Stimulated activated effector memory CD8-positive, alpha-beta T cell treated with anti-CD3 and anti-CD28 coated beads, Interleukin-12 subunit alpha, Interleukin-12 subunit beta, amount 100 ng/mL, for 72 hours (primary cell): Measurements from ENCODE around the gene CD48.
"Not testable (repeated sequence)": the region's sequence is repeated elsewhere in the genome, so short reads cannot be mapped to it uniquely, and the experiment has no call there.

Experiments used
- ATAC-seq: fragments of 150-1000 bp; cut with Tn5 transposase; 2 replicates; pipeline ENCODE4 v1.10.0; 2021
- DNase-seq, 2 donors: peaks; one replicate each; pipeline ENCODE4 v3.0.0; 2021 to 2022; ENCODE audit warnings: low spot score in 2 of 2
- H3K27ac Mint-ChIP-seq: one replicate; pipeline ENCODE4 v1.8.0; 2022; ENCODE audit warnings: mild to moderate bottlenecking, mixed read lengths
- H3K36me3 Mint-ChIP-seq: one replicate; pipeline ENCODE4 v1.8.0; 2022; ENCODE audit warnings: mild to moderate bottlenecking, mixed read lengths
- H3K4me1 Mint-ChIP-seq: one replicate; pipeline ENCODE4 v1.8.0; 2022; ENCODE audit warnings: mixed read lengths
- H3K4me3 Mint-ChIP-seq: one replicate; pipeline ENCODE4 v1.8.0; 2022; ENCODE audit warnings: mild to moderate bottlenecking, mixed read lengths
- H3K9me3 Mint-ChIP-seq: one replicate; pipeline ENCODE4 v1.8.0; 2022; ENCODE audit warnings: mixed read lengths

The CD48 gene

GRCh38 chr1:160665330-160666078 lies 46.1 kb downstream of the CD48 start:
- ATAC-seq (peak; percentile 66), DNase-seq (no peak)
- H3K27ac Mint-ChIP-seq: peak overlapping the region; percentile 82
- peaks cover 5% of the 10 kb centered on the region for H3K9me3 Mint-ChIP-seq
- no peaks in the 10 kb centered on the region for H3K36me3 Mint-ChIP-seq
- H3K4me3 Mint-ChIP-seq: peak overlapping the region; percentile 57
- H3K4me1 Mint-ChIP-seq: peaks cover 66% of the 10 kb centered on the region

DNA sequence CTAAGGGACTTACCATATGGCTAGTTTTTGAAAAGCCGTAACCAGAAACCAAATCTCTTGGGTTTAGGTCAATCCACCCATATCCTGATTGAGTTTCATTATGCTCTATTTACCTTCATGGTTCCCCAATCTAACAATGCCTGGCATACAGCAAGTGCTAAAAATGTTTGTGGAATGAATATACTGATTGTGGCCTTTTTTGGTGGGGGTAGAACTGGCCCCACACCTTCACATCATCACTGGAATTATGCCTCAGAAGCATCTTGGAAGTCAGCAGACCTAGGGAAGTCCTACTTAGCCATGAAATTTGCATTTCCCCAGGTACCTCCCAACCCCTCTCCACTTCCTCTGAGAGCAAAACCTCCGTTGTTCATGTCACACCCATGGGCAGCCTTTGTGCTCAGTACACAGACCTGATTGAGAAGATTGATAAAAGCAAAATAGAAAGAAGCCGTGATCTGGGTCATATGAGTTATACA lies 47.0 kb downstream of the CD48 start:
- DNase-seq (no peak), ATAC-seq (peak; percentile 81)
- peaks cover 5% of the 10 kb centered on the region for H3K9me3 Mint-ChIP-seq
- peak overlapping the region; percentile 82 for H3K27ac Mint-ChIP-seq
- H3K36me3 Mint-ChIP-seq: no peaks in the 10 kb centered on the region
- peak overlapping the region; percentile 57 for H3K4me3 Mint-ChIP-seq
- peaks cover 64% of the 10 kb centered on the region for H3K4me1 Mint-ChIP-seq

DNA sequence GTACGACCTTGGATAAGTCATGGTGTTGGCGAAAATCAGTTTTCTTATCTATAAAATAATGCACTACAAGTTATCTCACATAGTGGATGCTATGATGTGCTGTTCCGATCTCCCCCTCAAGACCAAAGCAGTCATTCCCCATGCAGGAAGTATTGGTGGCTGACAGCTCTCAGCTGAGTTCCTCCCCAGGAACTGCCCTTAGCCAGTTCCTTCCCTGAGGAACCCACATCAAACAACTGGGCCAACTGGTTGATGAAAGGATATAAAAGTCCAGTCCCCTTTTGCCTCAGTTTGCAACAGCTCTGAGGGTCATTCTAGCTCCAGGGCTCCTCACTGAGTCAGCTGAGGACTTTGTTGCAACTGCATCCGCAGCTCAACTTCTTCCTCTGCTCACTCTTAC lies 48.7 kb downstream of the CD48 start:
- Mint-ChIP-seq H3K27ac (peak overlapping the region; percentile 82), H3K36me3 (no peaks in the 10 kb centered on the region), H3K9me3 (peaks cover 2% of the 10 kb centered on the region), H3K4me1 (peaks cover 59% of the 10 kb centered on the region), H3K4me3 (peak overlapping the region; percentile 57)
- no peak for DNase-seq
- no peak for ATAC-seq

DNA sequence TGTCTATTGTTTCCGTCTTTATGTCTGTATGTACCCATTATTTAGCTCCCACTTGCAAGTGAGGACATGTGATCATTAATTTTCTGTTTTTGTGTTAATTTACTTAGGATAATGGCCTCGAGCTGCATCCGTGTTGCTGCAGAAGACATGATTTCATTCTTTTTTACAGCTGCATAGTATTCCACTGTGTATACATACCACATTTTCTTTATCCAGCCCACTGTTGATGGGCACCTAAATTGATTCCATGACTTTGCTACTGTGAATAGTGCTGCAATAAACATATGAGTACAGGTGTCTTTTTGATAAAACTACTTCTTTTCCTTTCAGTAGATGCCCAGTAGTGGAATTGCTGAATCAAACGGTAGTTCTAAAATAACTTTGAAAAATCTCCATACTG lies 52.1 kb downstream of the CD48 start:
- Mint-ChIP-seq H3K4me1 (peaks cover 45% of the 10 kb centered on the region), H3K9me3 (no peaks in the 10 kb centered on the region), H3K4me3 (no peak overlapping the region), H3K27ac (no peak overlapping the region), H3K36me3 (no peaks in the 10 kb centered on the region)
- peak in 1 of 2 donors; percentile 6 for DNase-seq
- no peak for ATAC-seq

GRCh38 chr1:160658814-160659193 lies 52.8 kb downstream of the CD48 start:
- peaks cover 42% of the 10 kb centered on the region for H3K4me1 Mint-ChIP-seq
- no peak overlapping the region for H3K27ac Mint-ChIP-seq
- no peaks in the 10 kb centered on the region for H3K36me3 Mint-ChIP-seq
- H3K4me3 Mint-ChIP-seq: no peak overlapping the region
- no peak for ATAC-seq
- no peaks in the 10 kb centered on the region for H3K9me3 Mint-ChIP-seq
- DNase-seq: peak in 1 of 2 donors; percentile 22

DNA sequence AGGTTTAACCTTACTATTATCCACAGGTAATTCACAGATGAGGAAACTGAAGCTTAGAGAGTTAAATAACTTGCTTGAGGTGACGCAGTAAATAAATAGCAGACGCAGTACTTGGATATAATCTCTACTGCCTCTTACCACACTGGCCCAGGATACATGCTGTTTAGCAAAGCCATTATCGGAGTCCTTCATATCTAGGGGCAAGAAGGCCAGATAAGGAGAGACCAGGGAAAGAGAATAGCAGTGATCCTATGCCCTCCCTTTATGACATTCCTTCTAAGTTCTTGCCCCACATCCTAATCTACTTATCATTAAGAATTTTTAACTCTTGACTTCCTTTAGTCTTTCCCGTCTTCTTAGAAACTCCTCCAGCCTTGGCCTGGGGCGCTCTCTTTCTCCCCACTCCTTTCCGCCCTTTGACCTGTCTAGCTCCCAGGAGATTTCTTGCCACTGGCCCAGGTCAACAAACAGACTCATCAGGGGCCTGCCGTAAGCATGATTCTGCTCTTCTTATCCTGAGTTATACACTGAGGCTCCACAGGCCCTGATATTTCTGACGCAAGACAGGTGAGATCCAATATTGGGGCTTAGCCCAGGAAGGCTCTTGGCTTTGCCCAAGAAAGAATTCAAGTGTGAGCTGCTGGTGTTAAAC lies 53.3 kb downstream of the CD48 start:
- no peaks in the 10 kb centered on the region for H3K36me3 Mint-ChIP-seq
- no peak overlapping the region for H3K4me3 Mint-ChIP-seq
- DNase-seq (peak in 1 of 2 donors; percentile 39), ATAC-seq (no peak)
- no peak overlapping the region for H3K27ac Mint-ChIP-seq
- no peaks in the 10 kb centered on the region for H3K9me3 Mint-ChIP-seq
- H3K4me1 Mint-ChIP-seq: peaks cover 41% of the 10 kb centered on the region

DNA sequence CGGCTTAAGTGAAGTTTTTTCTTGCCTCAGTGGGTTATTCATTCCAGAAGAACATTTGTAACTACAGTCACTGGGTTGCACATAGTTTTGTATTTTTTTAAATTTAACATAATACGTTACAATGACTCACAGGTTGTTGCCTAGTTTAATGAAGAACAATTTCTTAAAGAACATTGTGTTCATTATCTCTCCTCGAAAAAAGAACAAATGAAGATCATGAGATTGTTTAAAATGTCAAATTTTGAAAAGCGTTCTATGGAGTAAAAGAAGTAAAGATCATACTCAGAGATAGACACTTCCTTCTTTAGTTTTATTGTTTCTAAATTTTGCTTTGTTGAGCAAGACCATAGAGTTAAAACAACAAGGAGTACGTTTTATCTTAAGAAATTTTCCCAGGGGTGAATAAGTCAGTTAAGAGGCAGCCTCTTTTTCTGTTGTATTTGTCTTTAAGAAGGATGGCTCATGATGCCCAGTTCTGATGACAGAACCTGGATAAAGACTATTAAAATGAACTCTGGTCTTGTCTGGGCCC lies 54.3 kb downstream of the CD48 start:
- no peak for ATAC-seq
- Mint-ChIP-seq H3K36me3 (no peaks in the 10 kb centered on the region), H3K9me3 (no peaks in the 10 kb centered on the region), H3K27ac (no peak overlapping the region), H3K4me3 (no peak overlapping the region), H3K4me1 (peaks cover 41% of the 10 kb centered on the region)
- peak in 1 of 2 donors; percentile 20 for DNase-seq

DNA sequence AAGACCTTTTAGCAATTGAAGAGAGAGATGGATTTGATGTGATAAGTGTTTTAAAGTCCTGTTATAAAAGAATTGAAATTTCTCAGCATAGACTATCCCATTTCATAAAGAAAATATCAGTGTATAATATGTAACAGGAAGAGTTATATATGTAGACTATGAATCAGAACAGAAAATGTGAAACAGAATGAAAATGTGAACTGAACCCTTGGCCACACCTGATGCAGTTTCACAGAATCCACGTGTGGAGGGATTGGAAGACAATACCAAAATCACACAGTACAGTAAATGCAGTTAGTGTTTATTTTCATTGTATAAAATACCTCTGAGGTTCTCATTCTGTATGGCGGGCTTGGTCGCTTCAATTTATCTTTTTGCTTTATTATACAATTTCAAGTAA lies 54.9 kb downstream of the CD48 start:
- peak in 1 of 2 donors; percentile 41 for DNase-seq
- H3K27ac Mint-ChIP-seq: no peak overlapping the region
- peak; percentile 61 for ATAC-seq
- H3K4me1 Mint-ChIP-seq: peaks cover 38% of the 10 kb centered on the region
- no peak overlapping the region for H3K4me3 Mint-ChIP-seq
- H3K9me3 Mint-ChIP-seq: no peaks in the 10 kb centered on the region
- H3K36me3 Mint-ChIP-seq: no peaks in the 10 kb centered on the region

DNA sequence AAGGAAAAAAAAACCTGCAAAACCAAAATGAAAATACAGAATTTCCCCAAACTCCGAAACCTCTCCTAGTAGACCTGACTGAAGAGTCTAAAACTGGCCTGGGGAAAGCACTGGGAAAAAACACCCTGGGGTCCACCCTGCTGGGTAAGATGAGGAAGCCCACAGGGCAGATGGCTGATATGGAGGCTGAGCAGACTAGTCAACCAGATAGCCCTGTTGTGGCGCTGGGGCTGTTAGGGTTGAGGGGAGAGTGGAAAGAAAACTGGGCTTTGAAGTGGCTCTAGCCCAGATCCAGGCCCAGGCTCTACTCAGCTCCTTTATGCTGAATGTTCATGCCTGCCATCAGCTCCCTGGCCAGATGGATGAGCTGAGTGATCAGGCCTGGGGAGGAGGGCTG lies 58.0 kb downstream of the CD48 start:
- H3K4me3 Mint-ChIP-seq: no peak overlapping the region
- H3K27ac Mint-ChIP-seq: peak overlapping the region; percentile 50
- no peaks in the 10 kb centered on the region for H3K36me3 Mint-ChIP-seq
- ATAC-seq: no peak
- no peak for DNase-seq
- H3K9me3 Mint-ChIP-seq: no peaks in the 10 kb centered on the region
- H3K4me1 Mint-ChIP-seq: peaks cover 51% of the 10 kb centered on the region

DNA sequence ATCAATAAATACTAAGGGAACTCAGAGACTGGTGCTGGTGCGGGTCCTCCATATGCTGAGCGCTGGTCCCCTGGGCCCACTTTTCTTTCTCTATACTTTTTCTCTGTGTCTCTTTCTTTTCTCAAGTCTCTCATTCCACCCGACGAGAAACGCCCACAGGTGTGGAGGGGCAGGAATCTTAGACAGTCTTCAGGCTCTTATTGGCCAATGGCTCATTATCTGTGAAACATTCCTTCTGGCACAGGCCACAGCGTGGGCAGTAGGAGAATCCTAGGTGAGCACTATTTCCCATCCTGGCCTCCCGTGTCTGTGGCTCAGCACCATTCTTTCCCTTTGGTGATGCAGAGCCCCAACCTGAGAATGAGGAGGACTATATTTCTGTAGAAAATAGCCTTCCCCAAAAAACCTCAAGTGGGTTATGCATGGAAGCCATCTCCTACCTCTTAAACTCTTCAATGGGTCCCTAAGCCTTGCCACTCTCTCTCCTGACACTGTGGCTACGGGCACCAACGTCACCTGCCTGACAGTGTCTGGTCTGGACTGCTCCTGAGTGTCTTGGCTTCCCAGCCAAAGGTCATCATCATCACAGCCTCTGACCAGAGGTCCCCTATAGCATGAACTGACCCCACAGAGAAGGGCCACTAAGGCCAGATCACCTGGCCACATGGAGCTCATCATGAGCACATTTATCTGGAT lies 58.5 kb downstream of the CD48 start:
- Mint-ChIP-seq H3K36me3 (no peaks in the 10 kb centered on the region), H3K4me3 (no peak overlapping the region), H3K9me3 (no peaks in the 10 kb centered on the region), H3K4me1 (peaks cover 57% of the 10 kb centered on the region), H3K27ac (peak overlapping the region; percentile 50)
- no peak for ATAC-seq
- DNase-seq: peak in 1 of 2 donors; percentile 22

- H3K4me3 Mint-ChIP-seq, H3K9me3 Mint-ChIP-seq, H3K36me3 Mint-ChIP-seq, ATAC-seq: not testable (repeated sequence)
- Mint-ChIP-seq H3K27ac (peak overlapping the region; percentile 50), H3K4me1 (peaks cover 65% of the 10 kb centered on the region)
- peak in 1 of 2 donors; percentile 34 for DNase-seq
Observed at GRCh38 chr1:160652065-160652641, 59.5 kb downstream of the CD48 start.

- H3K4me3 Mint-ChIP-seq: no peak overlapping the region
- H3K4me1 Mint-ChIP-seq: peaks cover 60% of the 10 kb centered on the region
- peaks cover 8% of the 10 kb centered on the region for H3K36me3 Mint-ChIP-seq
- H3K27ac Mint-ChIP-seq: peak overlapping the region; percentile 50
- no peaks in the 10 kb centered on the region for H3K9me3 Mint-ChIP-seq
- DNase-seq: peak in 1 of 2 donors; percentile 38
- peak; percentile 17 for ATAC-seq
Observed at GRCh38 chr1:160651433-160652064, 60.1 kb downstream of the CD48 start.

GRCh38 chr1:160647329-160647720 lies 64.3 kb downstream of the CD48 start:
- Mint-ChIP-seq H3K4me3 (peak overlapping the region; percentile 76), H3K9me3 (no peaks in the 10 kb centered on the region), H3K27ac (peak overlapping the region; percentile 98), H3K4me1 (peaks cover 37% of the 10 kb centered on the region), H3K36me3 (peaks cover 50% of the 10 kb centered on the region)
- ATAC-seq: peak; percentile 63
- no peak for DNase-seq

DNA sequence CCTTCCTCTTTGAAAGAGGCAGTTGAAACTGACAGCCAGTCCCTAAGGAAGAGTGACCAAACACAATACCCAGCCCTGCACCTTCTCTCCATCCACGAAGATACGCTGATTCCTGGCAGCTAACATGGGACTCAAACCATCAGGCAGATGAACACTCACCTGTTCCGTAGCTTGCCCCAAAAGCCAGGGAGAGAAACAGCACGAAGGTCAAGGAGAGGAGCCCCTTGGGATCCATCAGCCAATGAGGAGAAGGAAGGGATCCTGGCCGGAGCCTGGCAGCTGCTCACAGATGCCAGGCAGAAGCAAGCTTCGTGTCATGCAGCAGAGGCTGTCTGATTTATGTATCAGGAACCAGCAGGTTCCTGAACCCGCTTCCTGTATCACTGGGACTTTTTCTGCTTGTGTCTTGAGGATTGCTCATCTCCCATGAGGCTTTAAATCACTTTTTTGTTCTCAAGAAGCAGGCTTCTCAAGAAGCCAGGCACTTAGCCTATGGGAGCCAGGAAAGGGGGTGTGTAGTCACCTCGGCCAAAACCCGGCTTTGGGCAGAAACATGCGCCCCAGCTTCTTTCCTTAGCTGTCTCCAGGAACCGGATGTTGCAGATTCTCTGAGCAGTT lies 64.8 kb downstream of the CD48 start, which contains the start of gene SLAMF1:
Gene SLAMF1, minus strand, starts transcription at position 334 of the 618 bp plus-strand sequence. Its CDS starts 99 bp downstream, at position 235.
- peak in 1 of 2 donors; percentile 64 for DNase-seq
- Mint-ChIP-seq H3K36me3 (peaks cover 55% of the 10 kb centered on the region), H3K4me3 (peak within 1 kb of the TSS; percentile 76), H3K9me3 (no peaks in the 10 kb centered on the region), H3K4me1 (peaks cover 39% of the 10 kb centered on the region), H3K27ac (peak within 1 kb of the TSS; percentile 98)
- ATAC-seq: peak; percentile 78
